Activated CD4-positive, CD25-positive, alpha-beta regulatory T cell treated with anti-CD3 and anti-CD28 coated beads, Interleukin-2, amount 50 U/mL, for 24 hours (primary cell): ENCODE measurements around the gene C2.
"Not testable (repeated sequence)": the region's sequence is repeated elsewhere in the genome, so short reads cannot be mapped to it uniquely, and the experiment has no call there.

Source experiments
- ATAC-seq, 2 donors: fragments of 150-1000 bp; cut with Tn5 transposase; one replicate each; pipeline ENCODE4 v1.10.0; 2021; ENCODE audit warnings: mild to moderate bottlenecking in 1 of 2, moderate library complexity in 1 of 2

The C2 gene

DNA sequence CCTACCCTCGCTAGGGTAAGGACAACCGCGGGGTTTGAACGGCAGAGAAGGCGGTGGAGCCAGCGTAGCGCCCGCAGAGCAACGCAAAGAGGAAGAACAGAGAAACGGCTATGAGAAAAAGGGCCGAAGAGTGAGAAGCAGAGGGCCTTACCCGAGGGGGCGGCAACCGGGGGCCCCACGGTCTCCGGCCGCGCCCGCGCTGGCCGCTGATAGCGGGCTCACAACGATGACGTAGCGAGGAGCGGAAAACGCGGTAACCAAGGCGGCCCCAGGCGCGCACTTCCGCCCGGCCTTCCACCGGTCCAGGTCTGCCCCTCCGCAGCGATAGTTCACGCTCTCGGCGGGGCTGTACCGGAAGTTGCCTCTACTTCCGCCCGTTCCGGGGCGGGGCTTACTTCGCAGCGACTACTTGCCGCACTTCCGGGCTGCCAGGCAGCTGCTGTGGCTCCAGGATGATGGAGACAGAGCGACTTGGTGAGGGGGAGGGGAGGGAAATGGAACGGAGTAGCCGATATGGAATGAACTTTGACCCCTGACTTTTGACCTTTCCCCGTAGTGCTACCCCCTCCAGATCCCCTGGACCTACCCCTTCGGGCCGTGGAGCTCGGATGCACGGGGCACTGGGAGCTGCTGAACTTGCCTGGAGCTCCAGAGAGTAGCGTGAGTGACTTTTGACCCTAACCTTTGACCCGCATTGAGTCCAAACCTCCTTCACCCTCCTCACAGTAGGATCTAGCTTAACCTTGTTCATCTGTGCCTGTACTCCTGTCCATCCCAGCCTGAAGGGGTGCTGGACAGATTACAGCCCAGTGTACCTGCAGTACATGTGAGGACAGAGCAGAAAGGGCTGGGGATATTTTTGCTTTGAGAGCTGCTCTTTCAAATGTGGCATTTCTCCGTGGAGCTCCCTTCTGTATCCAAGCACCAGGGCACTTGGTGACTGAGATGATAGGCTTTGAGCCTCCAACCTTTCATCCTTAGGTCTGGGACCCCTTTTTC lies 31.5 kb downstream of the C2 start, which contains the start of the genes NELFE and SKIC2:
NELFE (minus strand) TSS at position 231 of the 999 bp plus-strand sequence. CDS start 525 bp downstream, outside the sequence.
SKIC2 (plus strand) TSS at position 435 of the 999 bp plus-strand sequence; CDS start at position 453, 18 bp downstream.
- peak; percentile 99 to 100 for ATAC-seq

GRCh38 chr6:31961616-31962015 lies 34.1 kb downstream of the C2 start:
- ATAC-seq: no peak

- ATAC-seq: no peak
Measured at GRCh38 chr6:31963921-31964320, 36.4 kb downstream of the C2 start.

GRCh38 chr6:31965700-31966099 lies 38.2 kb downstream of the C2 start:
- no peak for ATAC-seq

- ATAC-seq: no peak
Measured at GRCh38 chr6:31966506-31966905, 39.0 kb downstream of the C2 start.

- ATAC-seq: no peak
Measured at GRCh38 chr6:31966997-31967925, 39.7 kb downstream of the C2 start.

- no peak for ATAC-seq
Measured at GRCh38 chr6:31967926-31968320, 40.4 kb downstream of the C2 start.

- no peak for ATAC-seq
Measured at GRCh38 chr6:31968326-31968725, 40.8 kb downstream of the C2 start.

DNA sequence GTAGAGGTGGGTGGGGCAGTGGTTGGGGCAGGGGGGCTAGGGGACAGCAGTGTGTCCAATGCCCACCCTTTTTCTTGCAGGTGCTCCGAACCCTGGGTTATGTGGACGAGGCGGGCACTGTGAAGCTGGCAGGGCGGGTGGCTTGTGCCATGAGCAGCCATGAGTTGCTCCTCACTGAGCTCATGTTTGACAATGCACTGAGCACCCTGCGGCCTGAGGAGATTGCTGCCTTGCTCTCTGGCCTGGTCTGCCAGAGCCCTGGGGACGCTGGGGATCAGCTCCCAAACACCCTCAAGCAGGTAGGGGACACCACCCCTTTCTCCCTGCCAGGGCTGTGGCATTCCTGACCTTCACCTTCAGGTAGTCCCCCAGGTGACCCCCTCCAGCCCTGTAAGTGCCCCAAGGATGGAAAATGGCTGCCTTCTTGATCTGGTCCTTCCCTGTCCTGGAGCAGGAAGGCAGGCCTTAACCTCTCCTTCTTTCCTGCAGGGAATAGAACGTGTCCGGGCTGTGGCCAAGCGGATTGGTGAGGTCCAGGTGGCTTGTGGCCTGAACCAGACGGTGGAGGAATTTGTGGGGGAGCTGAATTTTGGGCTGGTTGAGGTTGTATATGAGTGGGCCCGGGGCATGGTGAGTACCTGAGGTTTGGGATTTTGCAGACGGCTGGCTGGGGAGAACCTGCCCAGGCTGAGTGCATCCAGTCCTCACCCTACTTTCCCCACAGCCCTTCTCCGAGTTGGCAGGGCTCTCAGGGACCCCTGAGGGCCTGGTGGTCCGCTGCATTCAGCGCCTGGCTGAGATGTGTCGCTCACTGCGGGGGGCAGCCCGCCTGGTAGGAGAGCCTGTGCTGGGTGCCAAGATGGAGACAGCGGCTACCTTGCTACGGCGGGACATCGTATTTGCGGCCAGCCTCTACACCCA lies 41.5 kb downstream of the C2 start:
- ATAC-seq: no peak

DNA sequence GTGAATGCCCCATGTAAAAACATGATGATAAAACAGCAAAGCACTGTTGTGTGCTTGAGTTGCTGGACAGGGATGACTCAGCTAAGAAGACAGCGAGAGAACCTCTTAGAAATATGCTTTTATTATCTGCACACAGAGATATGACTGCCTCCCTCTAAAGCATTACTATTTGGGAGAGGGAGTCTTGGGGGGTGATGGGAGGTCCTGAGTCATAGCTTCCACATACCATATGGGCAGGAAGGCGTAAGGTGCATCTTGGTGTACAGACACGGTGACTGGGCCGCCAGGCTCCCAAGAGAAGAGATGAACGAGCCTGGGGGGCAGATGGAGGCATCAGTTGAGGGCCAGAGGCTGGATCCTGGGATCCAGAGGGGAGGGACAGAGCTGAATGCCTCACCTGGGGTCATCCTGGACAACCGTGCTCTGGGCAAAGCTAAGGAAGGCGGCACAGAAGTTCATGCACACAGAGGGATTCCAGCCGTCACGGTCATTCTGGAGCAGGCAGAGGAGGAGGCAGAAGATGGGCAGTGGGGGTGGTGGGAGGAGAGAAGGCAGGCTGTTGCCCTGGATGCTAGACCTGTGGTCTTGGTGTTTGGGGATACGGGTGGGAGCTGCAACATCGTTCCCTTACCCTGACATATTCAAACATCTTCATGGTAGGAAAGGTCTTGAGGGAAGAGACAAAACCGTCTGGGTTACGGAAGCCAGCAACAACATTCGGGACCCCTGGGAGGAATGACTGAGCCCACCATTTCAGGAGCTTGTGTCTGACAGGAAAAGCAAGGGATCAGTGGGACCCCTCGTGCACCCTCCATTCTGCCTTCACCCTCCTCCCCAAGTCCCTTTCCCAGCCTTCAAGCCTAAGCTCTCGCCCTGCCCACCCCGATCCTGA lies 42.4 kb downstream of the C2 start:
- no peak for ATAC-seq

- no peak for ATAC-seq
Measured at GRCh38 chr6:31970604-31971271, 43.2 kb downstream of the C2 start.

GRCh38 chr6:31971279-31971992 lies 43.9 kb downstream of the C2 start:
- ATAC-seq: no peak

DNA sequence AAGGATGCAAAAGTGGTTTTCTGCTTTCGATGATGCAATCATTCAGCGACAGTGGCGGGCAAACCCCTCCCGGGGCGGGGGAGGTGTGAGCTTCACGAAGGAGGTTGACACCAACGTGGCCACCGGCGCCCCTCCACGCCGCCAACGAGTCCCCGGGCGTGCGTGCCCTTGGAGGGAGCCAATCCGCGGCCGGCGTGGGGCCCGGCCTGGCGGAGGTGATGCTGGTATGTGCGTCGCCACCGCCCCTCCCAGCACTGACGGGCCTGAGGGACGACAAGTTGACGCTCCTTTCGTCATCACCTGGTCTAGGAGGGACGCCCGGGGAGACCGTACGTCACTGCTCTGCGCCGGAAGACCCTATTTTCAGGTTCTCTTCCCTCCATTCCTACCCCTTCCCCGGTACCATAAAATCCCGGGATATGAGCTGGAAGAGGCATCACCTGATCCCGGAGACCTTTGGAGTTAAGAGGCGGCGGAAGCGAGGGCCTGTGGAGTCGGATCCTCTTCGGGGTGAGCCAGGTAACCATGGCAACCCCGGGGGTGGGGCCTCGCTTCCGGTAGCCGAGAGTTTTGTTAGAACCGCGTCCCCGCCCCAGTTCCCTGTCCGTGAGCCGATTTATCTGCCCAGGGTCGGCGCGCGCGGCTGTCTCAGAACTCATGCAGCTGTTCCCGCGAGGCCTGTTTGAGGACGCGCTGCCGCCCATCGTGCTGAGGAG lies 44.6 kb downstream of the C2 start, which contains the start of gene DXO:
DXO (minus strand) TSS at position 146 of the 716 bp plus-strand sequence. CDS start 463 bp downstream, outside the sequence.
- peak; percentile 95 to 97 for ATAC-seq

DNA sequence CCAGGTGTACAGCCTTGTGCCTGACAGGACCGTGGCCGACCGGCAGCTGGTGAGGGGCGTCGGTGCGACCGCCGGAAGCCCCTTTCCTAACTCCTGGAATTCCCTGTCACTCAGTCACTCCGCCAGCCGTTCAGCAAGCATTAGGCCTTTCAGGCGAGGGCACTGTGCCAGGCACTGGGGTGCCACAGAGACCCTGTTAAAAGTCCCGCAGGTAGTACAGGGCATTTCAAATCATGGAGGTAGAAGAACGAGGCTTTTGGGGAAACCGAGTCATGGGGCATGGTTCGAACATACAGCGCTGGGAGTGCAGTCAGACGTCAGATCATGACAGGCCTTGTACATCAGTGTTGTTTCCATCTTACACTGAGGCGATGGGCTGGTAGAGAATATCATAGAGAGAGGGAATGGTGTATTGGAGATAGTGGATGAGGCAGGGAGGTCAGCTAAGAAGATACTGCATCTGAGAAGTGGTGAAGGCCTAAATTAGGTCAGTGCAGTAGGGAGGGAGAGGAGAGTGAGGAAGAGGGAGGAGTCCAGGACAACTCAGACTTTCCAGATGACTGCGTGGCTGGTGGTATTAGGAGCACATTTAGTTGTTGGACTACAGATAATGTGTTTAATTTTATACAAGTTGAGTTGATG lies 45.3 kb downstream of the C2 start:
- ATAC-seq: no peak

- ATAC-seq: not testable (repeated sequence)
Measured at GRCh38 chr6:31976065-31976464, 48.5 kb downstream of the C2 start.

GRCh38 chr6:31977816-31978431 lies 50.4 kb downstream of the C2 start:
- no peak for ATAC-seq

- no peak for ATAC-seq
Measured at GRCh38 chr6:31978831-31979230, 51.3 kb downstream of the C2 start.
